HuH-7 (cell line): ENCODE data around the gene QRICH1.
"Not testable (repeated sequence)": the region's sequence is repeated elsewhere in the genome, so short reads cannot be mapped to it uniquely, and the experiment has no call there.

Source experiments
- DNase-seq: peaks from one replicate; pipeline ENCODE4 v3.0.0; 2011; ENCODE audit warnings: low spot score

The QRICH1 gene

DNA sequence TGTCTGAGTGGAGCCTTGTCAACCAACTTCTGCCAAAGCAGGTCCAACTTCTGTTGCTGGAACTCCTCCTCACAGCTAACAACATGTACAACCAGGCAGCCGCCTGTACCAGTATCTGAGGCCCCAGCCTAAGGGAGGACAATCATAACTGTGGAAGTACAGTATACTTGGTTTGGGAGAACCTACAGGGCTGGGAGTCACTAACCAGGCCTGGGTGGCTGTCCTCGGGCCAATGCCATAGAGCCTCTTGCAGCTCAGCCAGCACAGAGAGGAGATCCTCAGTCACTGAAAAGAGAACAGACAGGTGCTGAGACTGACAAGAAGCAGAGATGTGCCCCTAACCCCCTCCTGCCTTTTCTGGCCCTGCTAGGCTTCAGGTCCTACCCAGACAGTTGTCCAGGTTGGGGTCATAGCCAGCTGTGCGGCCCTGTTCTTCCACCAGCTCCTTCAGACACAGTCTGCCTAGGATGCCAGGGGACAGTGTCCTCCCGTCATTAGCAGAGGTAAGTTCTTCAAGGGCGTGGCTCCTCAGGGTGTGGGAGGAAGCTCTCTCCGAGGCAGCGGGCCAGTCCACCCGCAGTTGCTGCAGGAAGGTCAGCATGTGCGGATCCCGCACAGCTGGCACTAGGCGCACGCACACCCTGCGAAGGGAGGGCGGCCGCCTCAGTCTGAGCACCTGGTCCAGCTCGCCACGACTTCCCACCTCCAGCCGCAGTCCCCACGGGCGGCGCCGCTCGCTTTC is 76.5 kb downstream of the QRICH1 start:
- DNase-seq: no peak

DNA sequence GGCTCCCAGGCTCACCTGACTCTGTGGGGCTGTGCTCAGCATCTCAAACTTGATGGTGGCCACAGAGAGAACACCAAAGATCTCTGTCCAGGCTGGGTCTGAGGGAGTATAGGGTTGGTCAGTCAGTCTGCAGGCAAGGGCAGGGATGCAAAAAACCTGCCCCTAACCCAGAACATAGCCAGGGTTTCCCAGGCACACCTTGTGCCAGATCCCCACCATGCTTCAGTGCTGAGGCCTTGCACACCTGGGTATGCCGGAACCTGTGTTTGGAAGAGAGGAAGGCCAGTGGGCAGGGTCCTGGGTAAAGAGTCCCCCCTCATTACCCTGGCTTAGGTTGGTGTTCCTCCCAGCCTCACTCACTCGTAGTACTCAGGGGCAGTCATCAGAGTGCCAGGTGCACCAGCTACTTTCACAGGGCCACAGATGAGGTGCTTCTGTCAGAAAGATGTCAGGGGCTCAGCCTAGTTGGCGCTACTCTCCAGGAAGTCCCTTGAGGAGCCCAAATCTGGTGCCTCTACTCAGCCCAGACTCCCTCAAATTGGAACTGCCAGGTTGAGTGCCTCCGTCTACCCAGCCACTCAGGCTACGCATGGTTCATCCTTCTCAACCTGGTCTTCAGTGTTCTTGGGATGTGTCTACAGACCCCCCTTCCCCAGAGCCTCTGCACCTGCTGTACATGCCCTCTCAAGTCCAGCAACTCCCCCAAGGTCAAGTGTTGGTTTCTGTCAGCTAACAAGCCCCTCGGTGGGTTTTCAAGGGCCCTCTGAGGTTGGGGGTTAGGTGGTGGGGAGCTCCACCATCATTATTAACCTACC is 77.2 kb downstream of the QRICH1 start:
- DNase-seq: no peak

DNA sequence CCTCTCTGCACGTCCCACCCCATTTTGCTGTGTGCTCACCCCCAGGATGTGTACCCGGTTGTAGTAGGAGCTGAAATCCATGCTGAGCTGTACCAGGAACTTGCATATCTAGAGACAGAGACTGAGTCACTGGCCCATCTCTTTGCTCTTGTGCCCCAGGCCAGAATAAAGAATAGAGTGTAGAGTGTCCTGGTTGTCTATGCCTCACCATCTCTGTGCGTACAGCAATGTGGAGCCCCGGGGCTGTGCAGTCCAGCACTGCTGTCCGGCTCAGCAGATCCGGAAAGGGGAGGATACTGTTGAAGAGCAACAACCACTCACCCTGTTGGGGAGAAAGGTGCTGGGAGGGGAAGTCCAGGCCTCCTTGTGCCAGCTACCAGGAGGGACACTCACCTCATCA is 78.1 kb downstream of the QRICH1 start:
- no peak for DNase-seq

DNA sequence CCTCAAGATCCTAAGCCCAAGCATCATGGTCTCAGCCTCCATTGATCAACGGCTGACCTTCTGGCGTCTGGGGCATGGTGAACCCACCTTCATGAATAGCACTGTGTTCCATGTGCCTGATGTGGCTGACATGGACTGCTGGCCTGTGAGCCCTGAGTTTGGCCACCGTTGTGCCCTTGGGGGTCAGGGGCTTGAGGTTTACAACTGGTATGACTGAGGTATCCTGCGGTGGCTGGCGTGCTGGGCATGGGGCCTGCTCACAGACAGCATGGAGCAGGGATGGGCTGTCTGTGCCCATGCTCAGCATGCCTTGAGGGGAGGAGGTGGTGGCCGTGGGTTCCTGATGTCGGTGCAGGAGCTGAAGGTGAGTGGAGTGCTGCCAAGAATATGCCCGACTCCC is 78.8 kb downstream of the QRICH1 start:
- DNase-seq: no peak

DNA sequence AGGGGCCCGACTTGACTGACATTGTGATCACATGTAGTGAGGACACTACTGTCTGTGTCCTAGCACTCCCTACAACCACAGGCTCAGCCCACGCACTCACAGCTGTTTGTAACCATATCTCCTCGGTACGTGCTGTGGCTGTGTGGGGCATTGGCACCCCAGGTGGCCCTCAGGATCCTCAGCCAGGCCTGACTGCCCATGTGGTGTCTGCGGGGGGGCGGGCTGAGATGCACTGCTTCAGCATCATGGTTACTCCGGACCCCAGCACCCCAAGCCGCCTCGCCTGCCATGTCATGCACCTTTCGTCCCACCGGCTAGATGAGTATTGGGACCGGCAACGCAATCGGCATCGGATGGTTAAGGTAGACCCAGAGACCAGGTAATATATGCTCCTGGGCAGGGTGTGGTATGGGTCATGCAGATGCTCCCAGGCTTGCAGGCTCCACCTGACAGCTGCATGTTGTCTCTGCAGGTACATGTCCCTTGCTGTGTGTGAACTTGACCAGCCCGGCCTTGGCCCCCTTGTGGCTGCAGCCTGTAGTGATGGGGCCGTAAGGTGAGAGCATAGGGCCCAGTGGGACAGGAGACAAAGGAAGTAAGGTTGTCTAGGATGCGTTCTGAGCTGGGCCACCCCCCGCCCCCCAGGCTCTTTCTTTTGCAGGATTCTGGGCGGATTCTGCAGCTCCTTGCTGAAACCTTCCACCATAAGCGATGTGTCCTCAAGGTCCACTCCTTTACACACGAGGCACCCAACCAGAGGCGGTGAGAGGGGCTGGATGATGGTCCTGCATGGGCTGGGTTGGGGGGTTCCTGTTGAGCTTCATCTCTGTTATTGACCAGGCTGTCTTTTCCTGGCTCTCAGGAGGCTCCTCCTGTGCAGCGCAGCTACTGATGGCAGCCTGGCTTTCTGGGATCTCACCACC is 79.9 kb downstream of the QRICH1 start:
- DNase-seq: peak; percentile 77

DNA sequence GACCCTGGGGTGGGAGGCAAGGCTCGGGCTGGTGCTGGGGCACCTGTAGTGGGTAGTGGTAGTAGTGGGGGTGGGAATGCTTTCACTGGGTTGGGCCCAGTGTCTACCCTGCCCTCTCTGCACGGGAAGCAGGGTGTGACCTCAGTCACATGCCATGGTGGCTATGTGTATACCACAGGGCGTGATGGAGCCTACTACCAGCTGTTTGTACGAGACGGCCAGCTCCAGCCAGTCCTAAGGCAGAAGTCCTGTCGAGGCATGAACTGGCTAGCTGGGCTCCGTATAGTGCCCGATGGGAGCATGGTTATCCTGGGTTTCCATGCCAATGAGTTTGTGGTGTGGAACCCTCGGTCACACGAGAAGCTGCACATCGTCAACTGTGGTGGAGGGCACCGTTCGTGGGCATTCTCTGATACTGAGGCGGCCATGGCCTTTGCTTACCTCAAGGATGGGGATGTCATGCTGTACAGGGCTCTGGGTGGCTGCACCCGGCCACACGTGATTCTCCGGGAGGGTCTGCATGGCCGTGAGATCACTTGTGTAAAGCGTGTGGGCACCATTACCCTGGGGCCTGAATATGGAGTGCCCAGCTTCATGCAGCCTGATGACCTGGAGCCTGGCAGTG is 80.6 kb downstream of the QRICH1 start:
- DNase-seq: no peak

DNA sequence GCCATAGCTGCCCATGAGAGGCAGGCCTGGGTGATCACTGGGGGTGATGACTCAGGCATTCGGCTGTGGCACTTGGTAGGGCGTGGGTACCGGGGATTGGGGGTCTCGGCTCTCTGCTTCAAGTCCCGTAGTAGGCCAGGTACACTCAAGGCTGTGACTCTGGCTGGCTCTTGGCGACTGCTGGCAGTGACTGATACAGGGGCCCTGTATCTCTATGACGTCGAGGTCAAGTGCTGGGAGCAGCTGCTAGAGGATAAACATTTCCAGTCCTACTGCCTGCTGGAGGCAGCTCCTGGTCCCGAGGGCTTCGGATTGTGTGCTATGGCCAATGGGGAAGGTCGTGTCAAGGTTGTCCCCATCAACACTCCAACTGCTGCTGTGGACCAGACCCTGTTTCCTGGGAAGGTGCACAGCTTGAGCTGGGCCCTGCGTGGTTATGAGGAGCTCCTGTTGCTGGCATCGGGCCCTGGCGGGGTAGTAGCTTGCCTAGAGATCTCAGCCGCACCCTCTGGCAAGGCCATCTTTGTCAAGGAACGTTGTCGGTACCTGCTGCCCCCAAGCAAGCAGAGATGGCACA is 81.3 kb downstream of the QRICH1 start:
- no peak for DNase-seq

DNA sequence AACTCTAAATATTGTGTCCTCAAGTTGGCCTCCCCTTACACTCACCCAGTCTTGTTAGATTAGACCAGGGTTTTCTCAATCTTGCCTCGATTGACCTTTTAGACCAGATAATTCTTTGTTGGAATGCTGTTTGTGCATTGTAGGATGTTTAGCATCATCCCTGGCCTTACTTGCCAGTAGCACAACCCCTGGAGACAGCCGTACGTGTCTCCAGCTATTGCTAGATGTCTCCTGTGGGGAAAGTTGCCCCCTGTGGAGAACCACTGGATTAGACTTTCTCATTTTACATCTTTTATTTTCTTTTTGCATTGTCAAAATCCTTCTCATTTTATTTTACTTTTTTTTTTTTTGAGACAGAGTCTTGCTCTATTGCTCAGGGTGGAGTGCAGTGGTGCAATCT is 84.5 kb downstream of the QRICH1 start:
- no peak for DNase-seq

DNA sequence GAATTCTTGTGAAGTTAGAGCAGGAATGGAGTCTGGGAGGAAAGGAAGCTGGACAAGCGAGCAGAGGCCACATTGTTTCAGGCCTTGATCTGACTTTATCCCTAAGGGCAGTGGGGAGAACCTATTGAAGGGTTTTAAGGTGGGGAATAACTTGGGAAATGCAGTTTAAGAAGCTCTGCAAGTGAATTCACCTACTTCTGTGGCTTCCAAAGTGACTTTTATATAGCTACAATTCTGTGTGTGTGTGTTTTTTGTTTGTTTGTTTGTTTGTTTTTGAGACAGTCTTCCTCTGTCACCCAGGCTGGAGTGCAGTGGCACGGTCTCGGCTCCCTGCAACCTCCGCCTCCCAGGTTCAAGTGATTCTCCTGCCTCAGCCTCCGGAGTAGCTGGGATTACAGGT is 85.2 kb downstream of the QRICH1 start:
- not testable (repeated sequence) for DNase-seq

DNA sequence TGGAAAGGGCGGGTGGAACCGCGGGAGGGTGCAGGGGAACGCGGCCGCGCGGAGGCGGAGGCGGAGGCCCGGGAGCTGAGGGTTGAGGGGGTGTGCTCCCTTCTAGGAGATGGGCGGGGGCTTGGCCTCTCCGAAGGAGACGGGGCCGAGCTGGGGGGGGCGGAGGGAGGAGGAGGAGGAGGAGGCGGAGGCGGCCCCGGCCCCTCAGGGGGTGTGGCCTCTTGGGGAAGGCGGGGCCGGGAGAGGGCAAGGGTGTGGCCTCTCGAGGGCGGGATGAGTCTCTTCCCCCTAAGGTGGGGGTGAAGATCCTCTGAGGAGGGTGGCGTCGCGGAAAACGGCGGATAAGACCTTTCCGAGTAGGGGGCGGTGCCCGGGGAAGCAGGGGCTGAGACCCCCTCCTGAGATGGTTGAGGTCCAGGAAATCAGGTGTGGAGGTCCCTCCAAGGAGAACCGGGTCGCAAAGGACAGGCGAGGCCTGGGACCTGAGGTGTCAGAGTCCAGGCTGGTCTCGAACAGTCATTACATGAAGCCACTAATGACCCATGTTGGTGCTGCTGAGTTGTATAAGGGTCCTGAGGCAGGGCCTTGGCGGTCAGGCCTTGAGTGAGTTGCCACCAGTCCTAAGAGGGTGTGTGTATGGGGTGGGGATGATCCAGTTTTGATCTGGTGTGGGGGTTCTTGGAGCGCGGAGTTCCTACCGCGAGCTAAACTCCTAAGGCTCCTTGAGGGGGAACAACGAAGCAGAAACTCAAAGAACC is 85.9 kb downstream of the QRICH1 start:
- DNase-seq: peak; percentile 76

DNA sequence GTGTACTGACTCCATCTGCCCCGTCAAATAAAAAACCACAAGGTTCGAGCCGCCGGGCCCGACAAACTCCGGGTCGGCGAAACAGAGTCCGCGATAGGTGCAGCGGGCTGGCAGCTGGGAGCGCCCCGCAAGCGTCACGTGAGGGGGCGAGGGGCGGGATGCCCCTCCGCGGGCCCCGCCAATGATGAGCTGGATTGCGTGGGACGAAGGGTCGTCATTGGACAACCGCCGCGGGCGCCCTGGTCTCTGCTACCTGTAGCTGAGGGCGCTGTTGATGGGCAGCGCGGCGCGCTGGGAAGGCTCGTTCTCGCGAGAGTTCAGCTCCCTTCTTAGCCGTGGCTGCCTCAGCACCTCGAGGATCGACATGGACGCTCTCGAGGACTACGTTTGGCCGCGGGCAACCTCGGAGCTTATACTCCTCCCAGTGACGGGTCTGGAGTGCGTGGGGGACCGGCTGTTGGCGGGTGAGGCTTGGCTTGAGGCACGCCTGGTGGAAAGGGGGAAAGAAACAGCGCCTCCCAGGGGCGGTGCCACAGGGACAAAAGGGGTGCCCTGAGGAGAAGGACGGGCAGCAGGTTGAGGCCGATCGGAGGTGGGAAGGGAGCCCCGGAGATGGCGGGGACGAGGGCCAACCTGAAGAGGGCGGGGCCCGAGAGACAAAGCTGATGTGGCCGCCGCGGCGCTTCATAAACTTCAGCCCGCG is 86.7 kb downstream of the QRICH1 start, which contains the start of gene WDR6:
TSS of gene WDR6 (plus strand) at position 324 of the 703 bp plus-strand sequence. CDS start at position 365, 41 bp downstream.
- DNase-seq: peak; percentile 99

DNA sequence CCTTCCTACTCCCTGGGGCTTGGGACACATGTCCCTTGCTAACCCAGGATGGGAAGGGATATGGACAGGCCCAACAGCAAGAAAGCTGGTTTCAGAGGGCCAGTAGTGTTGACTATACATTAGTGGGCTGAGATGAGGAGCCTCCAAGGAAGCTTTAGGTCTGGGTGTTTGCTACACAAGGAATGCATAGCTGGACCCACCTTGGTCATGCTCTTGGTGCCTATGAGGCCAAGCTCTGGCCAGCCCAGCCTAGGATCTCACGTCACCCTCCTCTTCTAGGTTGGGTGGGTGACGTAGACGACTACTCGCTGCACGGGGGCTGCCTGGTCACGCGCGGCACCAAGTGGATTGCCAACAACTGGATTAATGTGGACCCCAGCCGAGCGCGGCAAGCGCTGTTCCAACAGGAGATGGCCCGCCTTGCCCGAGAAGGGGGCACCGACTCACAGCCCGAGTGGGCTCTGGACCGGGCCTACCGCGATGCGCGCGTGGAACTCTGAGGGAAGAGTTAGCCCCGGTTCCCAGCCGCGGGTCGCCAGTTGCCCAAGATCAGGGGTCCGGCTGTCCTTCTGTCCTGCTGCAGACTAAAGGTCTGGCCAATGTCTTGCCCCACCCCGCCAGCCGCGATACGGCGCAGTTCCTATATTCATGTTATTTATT is 87.3 kb downstream of the QRICH1 start:
- DNase-seq: no peak

DNA sequence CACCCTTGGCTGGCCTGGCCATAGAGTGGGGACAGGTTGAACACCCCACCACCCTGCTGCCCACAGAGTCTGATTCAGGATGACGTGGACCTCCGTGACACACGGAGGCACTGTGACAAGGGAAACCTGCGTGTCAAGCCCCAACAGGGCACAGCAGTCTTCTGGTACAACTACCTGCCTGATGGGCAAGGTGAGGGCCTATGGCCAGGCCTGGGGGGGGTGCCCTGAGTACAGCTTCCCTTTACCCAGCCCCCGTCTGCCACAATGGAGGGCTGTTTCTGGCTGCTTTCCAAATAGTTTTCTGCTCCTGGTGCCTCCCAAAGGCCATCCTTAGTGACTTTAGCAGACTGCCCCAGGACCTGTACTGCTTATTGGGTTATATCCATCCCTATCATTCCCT is 87.9 kb downstream of the QRICH1 start:
- DNase-seq: no peak

DNA sequence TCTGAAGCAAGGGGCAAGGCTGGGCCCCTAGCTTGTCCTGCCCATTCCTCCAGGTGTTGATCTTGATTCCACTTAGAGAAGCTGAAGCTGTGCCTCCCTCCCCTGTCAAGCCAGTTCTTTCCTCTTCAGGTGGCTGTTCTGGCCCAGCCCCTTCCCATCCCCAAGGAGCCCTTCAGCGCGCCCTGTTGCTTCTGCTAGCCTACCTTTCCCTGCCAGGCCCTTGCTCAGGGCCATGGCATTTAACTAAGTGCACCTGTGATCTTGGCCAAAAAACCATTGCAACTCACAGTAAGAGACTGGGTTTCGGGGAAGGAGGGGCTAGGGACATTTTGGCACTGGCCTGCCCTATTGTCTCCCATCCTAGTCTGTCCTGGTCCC is 88.6 kb downstream of the QRICH1 start:
- no peak for DNase-seq

DNA sequence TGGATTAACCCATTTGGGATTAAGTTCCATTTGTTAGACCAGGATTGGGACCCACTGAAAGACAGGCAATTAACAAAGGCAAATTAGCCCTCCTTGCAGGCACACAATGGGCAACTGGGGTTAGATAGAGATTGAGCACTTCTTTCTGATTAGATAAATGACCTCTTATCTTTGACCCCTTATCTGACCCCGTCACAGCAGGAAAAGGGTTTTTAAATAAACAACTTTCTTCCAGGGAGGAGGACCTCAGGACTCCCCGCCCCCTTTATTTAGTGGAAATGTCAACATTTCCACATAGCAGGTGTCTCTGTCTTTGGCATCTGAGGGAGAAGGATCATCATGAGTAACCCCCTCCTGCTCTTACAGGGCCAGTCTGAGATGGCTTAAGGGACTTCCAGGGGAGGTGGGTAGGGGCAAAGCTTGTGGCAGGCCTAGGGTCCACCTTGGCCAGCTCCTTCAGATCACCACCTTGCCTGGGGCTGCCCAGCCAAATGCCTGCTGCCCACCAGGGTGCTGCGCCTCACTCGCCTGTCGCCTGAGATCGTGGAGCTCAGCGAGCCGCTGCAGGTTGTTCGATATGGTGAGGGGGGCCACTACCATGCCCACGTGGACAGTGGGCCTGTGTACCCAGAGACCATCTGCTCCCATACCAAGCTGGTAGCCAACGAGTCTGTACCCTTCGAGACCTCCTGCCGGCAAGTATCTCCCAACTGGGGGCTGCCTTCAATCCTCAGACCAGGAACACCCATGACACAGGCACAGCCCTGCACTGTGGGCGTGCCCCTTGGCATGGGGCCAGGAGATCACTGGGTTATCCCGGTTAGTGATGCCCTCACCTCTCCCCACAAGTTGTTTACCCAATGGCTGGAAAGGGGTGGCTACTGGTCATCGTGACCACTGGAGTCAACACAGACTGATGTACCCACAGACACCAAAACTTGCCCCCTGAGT is 89.2 kb downstream of the QRICH1 start:
- DNase-seq: no peak

DNA sequence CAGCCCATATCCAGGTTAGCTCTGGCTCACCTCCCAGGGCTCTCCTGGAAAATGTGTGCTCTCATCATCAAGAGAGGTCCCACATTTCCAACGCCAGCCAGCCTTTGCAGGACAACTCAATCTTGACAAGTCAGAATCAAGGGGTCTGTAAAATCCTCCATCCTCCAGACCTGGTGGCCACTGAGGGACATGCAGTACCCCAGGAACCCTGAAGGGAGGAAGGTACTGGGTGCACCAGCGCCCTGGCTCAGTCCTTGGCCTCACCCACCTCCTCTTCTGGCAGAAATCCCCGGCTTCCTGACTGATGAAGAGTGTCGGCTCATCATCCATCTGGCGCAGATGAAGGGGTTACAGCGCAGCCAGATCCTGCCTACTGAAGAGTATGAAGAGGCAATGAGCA is 92.7 kb downstream of the QRICH1 start:
- no peak for DNase-seq

DNA sequence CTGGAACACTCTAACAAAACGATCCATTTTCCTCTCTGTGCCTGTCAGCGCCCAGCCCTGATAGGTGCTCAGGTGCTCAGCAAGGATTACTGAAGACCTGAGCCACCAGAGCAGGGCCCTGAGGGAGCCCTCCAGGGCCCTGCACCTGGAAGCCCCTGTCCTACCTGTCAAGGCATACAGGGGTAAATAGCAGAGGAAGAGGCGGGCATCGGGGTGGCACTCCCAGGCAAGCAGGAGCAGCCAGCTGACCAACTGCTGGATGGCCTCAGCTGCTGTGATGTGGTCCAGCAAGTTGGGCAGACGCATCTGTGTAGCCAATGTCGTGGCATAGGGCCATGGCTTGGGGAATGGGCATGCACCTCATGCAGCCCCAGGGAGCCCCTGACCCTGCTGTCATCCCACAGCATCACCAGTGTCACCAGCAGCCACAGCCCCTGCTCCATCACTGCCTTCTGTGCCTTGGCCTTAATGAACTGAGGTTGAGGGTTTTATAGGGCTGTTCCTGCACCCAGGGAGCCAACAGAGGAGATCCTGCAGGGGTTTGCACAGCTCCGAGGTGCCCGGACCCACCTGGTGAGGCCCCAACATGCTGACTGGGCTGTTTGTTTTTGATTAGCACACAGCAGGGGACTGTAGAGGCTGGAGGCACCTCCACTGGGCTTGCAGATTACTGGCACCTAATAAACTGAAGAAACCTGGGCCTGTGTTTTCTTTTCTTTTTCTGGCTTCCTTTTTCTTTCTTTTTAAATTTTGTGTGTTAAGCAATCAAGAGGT is 94.6 kb downstream of the QRICH1 start:
- no peak for DNase-seq
